GM18498 (cell line): ENCODE results near the gene TLE5.

Source experiments
- ATAC-seq: cut with Tn5 transposase; IDR thresholded peaks from one replicate; pipeline ENCODE4 v1.9.1; 2021; ENCODE audit warnings: mild to moderate bottlenecking, moderate library complexity; ENCODE audit not compliant: unreplicated experiment

The TLE5 gene, protein sequence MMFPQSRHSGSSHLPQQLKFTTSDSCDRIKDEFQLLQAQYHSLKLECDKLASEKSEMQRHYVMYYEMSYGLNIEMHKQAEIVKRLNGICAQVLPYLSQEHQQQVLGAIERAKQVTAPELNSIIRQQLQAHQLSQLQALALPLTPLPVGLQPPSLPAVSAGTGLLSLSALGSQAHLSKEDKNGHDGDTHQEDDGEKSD

GRCh38 chr19:3062165-3063105 is at the start of gene TLE5:
Gene TLE5 (minus strand): TSS chr19:3062495. CDS start chr19:3062200, 295 bp downstream.
- ATAC-seq: peak; percentile 49

- no peak for ATAC-seq
Measured at GRCh38 chr19:3111586-3112247, 49.4 kb upstream of the TLE5 start.

- no peak for ATAC-seq
Measured at GRCh38 chr19:3110126-3110825, 48.0 kb upstream of the TLE5 start.

DNA sequence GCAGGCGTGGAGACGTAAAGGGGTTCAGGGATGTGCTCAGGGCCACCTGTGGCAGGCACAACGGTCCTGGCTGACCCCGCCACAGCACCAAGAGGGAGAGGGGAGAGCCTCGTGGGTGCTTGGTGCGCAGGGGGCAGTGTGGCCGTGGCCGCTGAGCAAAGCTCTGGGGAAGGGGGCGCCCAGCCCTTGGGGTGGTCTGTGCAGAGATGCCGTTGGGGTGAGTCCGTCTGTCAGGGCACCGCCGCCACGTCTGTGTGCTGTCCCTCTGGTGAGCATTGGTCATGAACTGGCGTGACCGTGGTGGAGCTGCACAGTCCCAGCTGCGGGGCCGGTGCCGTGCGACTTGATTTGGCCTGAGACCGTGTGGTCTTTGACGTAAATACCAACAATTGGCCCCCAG is 47.2 kb upstream of the TLE5 start:
- ATAC-seq: no peak

DNA sequence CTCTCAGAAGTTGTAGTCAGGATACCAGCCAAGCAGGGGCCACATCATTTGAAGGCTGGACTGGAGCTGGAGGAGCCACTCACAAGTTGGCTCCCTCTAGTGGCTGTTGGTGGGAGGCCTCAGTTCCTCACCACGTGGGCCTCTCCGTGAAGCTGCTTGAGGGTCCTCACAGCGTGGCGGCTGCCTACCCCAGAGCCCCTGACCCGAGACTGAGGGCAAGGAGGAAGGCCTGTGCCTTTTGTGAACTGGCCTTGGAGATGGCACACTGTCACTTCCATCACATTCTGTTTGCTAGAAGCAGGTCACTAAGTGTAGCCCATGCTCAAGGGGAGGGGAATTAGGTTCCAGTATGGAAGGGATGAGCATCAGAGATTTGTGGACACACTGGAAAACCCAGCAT is 46.5 kb upstream of the TLE5 start:
- ATAC-seq: no peak

DNA sequence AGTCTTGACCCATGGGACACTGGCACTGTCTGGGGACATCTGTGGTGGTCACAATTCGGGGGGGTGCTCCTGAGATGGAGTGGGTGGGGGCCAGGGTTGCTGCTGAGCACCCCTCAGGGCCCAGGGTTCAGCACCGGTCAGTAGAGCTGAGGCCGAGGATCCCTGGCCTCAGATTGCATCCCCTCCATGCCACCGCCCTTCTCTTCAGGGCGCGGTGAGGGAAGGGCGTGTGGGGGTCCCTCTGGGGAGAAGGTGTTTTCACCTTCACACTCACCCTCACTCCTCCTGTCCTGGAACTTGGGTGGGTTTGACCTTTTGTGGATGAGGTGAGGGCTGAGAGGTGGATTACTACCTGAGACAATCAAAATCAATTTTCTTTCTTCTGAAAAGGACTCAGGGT is 45.4 kb upstream of the TLE5 start:
- no peak for ATAC-seq

DNA sequence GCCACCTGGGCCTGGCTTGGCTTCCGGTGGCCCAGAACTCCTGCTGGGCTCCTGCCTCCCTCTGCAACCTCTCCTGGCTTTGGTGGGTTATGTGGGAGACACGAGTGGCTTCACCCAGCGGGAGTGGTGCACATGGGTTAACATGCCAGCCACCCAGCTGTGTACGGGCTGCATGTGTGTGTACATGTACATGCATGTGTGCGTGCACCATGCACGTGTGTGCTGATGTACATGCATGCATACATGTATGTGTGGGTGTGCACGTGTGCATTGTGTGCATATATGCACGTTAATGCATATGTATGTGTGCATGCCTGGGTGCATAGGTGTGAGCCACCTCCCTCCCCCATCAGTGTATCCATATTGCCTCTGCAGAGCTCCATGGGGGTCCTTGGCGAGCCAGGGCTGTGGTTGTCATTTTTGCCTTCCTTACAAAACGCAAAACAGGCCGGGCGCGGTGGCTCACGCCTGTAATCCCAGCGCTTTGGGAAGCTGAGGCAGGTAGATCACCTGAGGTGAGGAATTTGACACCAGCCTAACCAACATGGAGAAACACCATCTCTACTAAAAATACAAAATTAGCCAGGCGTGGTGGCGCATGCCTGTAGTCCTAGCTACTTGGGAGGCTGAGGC is 44.3 kb upstream of the TLE5 start:
- ATAC-seq: no peak

- ATAC-seq: no peak
Measured at GRCh38 chr19:3105641-3106508, 43.6 kb upstream of the TLE5 start.

DNA sequence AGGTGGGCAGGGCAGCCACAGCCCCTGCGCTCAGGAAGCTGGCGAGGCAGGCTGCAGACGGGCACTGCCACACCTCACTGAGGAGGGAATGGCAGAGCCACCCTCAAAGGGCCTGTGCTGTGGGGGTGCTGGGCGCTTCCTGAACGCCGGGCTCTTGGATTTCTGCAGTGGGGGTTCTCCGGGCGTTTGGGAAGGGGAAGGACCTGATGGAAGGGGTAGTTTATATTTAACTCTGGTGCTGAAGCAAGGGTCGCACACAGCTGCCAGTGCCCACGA is 42.4 kb upstream of the TLE5 start:
- no peak for ATAC-seq

- no peak for ATAC-seq
Measured at GRCh38 chr19:3102239-3103140, 40.2 kb upstream of the TLE5 start.

GRCh38 chr19:3100747-3101730 is 38.7 kb upstream of the TLE5 start:
- ATAC-seq: no peak

GRCh38 chr19:3100331-3100730 is 38.0 kb upstream of the TLE5 start:
- ATAC-seq: no peak

DNA sequence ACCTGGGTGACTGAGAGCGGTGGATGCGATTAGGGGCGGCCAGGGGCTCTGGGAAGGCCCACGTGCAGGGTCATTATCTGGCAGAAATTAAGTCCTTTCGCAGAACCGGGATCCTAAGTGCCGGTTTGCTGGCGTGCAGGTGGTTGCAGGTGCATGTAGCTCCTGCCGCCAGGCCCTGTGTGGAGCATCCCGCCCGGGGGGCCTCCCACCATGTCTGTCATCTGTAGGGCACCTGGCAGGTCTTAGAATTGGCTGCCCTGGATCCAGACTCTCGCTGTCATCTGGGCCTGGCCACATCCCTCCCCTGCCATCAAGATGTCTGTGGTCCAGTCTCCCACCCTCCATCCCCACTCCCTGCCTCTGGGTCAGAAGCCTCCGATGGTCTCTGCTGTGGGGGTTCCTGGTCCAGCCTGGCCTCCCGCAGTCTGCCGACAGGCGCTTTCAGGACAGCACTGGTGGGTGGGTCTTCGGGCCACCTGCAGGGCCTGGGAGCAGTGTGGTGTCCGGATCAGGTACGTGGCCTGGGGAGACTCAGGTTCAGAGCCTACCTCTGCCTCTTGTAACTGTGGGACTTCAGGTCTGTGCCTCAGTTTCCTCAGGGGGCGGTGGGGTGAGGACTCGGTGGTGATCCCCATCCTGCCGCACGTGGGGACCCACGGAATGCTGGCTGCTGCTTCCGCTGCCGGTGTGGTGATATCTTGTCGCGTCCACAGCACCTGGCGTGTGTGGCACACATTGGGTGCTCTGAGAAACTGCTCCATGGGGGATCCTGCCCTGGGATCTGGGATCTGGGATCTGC is 37.3 kb upstream of the TLE5 start:
- ATAC-seq: no peak

GRCh38 chr19:3098515-3099346 is 36.4 kb upstream of the TLE5 start:
- ATAC-seq: no peak

- ATAC-seq: no peak
Measured at GRCh38 chr19:3098141-3098514, 35.8 kb upstream of the TLE5 start.

DNA sequence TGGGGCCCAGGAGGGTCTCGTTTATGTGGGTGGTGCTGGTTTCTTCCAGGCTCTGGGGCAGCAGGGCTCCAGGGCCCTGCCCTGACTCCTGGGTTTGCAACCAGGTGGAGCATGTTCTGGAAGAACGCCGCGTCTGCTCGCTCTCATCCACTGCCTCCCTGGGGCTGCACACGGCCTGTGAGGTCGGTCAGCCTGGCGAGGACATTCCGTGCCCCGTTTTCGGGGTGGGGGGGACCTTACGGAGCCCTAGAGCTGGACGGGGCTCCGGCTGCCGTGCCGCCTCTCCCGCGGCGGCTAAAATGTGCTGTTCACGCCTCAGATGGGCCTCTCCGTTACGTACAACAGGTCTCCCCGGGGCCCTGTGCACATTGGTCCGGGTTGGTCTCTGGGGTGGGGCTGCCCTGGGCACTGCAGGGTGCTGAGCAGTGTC is 35.2 kb upstream of the TLE5 start:
- no peak for ATAC-seq
